Measurements from ENCODE around the gene DAB1.

Gene DAB1

GRCh38 chr1:57470036-57470435, 46.2 kb upstream of the DAB1 start:
- DNase-seq (ENCODE audit: low read depth in 1 of 2, low spot score in 1 of 2): no peak
- Histone ChIP-seq H3K27me3 (ENCODE audit: insufficient read depth, poor library complexity, severe bottlenecking) (no peaks in the 10 kb centered on the region), H3K27ac (replicated peaks) (no peak overlapping the region), H3K4me3 (replicated peaks; ENCODE audit: insufficient read depth, low read length) (no peak overlapping the region)
- TF ChIP-seq CTCF (IDR thresholded peaks at IDR 0.05; ENCODE audit: insufficient read depth, low read length): no peak
- TF ChIP-seq GABPA (IDR thresholded peaks at IDR 0.05; ENCODE audit: low read depth): no peak
- TF ChIP-seq SPI1 (IDR thresholded peaks at IDR 0.05; ENCODE audit: borderline replicate concordance, low read depth): no peak
- no peak for TF ChIP-seq REST (IDR thresholded peaks at IDR 0.05; ENCODE audit: insufficient replicate concordance, low read depth)
- TF ChIP-seq POLR2AphosphoS5 (IDR thresholded peaks at IDR 0.05; ENCODE audit: low read depth): no peak

GRCh38 chr1:57468641-57469523, 45.0 kb upstream of the DAB1 start:
- H3K27me3 ChIP-seq (ENCODE audit: insufficient read depth, poor library complexity, severe bottlenecking): no peaks in the 10 kb centered on the region
- TF ChIP-seq REST (IDR thresholded peaks at IDR 0.05; ENCODE audit: insufficient replicate concordance, low read depth) (no peak), POLR2AphosphoS5 (IDR thresholded peaks at IDR 0.05; ENCODE audit: low read depth) (no peak), SPI1 (IDR thresholded peaks at IDR 0.05; ENCODE audit: borderline replicate concordance, low read depth) (no peak), GABPA (IDR thresholded peaks at IDR 0.05; ENCODE audit: low read depth) (no peak), CTCF (IDR thresholded peaks at IDR 0.05; ENCODE audit: insufficient read depth, low read length) (no peak)
- DNase-seq (ENCODE audit: low read depth in 1 of 2, low spot score in 1 of 2): no peak
- H3K27ac ChIP-seq (replicated peaks): no peak overlapping the region
- H3K4me3 ChIP-seq (replicated peaks; ENCODE audit: insufficient read depth, low read length): no peak overlapping the region

- no peak for DNase-seq (ENCODE audit: low read depth in 1 of 2, low spot score in 1 of 2)
- H3K27me3 ChIP-seq (ENCODE audit: insufficient read depth, poor library complexity, severe bottlenecking): no peaks in the 10 kb centered on the region
- H3K4me3 ChIP-seq (replicated peaks; ENCODE audit: insufficient read depth, low read length): no peak overlapping the region
- no peak overlapping the region for H3K27ac ChIP-seq (replicated peaks)
- no peak for TF ChIP-seq POLR2AphosphoS5 (IDR thresholded peaks at IDR 0.05; ENCODE audit: low read depth)
- TF ChIP-seq SPI1 (IDR thresholded peaks at IDR 0.05; ENCODE audit: borderline replicate concordance, low read depth): no peak
- TF ChIP-seq CTCF (IDR thresholded peaks at IDR 0.05; ENCODE audit: insufficient read depth, low read length): no peak
- TF ChIP-seq REST (IDR thresholded peaks at IDR 0.05; ENCODE audit: insufficient replicate concordance, low read depth): no peak
- TF ChIP-seq GABPA (IDR thresholded peaks at IDR 0.05; ENCODE audit: low read depth): no peak
Observed at GRCh38 chr1:57467830-57468229, 44.0 kb upstream of the DAB1 start.

All from HL-60 (cell line).